HG03565 (cell line): Measurements from ENCODE around the gene CRTC1.
"Not testable (repeated sequence)": the region's sequence is repeated elsewhere in the genome, so short reads cannot be mapped to it uniquely, and the experiment has no call there.

ENCODE experiments used
- ATAC-seq: cut with Tn5 transposase; IDR thresholded peaks from one replicate; pipeline ENCODE4 v1.9.1; 2021; ENCODE audit warnings: mild to moderate bottlenecking, moderate library complexity; ENCODE audit not compliant: unreplicated experiment

CRTC1 gene

DNA sequence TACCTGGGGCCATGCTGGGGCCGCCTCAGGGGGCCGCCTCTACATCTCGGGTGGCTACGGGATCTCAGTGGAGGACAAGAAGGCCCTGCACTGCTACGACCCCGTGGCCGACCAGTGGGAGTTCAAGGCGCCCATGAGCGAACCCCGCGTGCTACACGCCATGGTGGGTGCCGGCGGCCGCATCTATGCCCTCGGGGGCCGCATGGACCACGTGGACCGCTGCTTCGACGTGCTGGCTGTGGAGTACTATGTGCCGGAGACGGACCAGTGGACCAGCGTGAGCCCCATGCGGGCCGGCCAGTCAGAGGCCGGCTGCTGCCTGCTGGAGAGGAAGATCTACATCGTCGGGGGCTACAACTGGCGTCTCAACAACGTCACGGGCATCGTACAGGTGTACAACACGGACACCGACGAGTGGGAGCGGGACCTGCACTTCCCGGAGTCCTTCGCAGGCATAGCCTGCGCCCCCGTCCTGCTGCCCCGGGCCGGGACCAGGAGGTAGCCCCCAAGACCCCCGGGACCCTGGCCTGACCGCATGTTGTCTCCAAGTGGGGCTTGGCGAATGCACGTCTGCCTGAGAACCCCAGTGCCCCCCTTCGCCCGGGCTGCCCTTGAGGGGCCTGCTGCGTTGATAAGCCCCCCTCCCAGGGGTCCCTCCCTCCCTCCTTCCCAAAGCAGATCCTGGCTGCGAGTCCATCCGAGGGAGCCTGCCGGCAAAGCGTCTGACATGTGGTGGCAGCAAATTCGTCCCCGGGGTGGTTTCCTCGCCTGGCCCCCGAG, 14.5 kb upstream of the CRTC1 start:
- ATAC-seq: no peak

DNA sequence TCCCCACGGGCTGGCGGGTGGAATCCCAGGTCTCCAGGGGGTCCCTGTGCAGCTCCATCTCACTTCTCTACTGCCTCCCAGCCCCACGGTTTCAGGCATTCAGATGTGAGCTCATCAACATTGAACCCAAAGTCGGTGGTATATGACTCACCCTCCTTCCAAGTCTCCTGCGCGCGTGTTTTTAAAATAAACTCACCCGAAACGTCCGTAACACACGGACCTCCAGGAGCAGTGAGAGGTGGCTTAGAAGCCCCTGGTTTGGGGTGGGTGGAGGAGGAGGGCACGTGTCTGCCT, 14.0 kb upstream of the CRTC1 start:
- ATAC-seq: no peak

DNA sequence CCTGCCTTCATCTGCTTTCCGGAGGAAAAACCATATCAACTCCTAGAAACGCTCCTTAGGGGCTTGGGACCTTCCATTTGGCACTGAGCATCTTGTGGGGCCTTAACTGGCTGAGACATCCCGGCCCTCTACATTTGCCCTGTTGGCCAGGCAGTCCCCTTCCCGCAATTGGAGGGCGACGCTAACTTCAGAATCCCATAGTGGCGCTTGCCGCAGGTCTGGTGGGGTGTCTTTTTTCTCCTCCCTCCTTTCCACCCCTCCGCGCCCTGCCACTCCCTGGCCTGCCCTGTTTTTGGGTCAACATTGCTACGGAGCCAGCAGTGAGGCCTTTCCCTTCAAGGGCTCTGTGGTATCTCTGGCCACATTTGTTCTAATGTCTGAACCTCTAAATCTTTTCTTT, 13.6 kb upstream of the CRTC1 start:
- ATAC-seq: no peak

DNA sequence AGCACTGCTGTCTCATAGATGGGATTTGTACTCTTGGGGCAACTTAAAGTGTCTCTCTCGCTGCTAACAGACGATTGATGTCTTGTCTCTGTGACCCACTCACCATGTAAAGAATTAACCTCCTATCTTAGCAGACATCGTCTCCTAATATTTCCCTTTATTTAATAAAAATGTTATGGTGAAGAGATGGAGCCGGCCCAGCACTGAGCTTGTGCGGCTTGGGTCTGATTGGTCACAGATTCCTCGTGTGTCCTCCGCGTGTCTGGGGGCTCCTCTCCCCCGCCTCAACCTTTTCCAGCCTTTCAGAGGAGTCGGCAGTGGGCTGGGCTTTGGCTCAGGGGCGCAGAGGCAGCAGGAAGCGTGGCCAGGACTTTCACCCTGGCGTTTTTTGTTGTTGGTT, 13.2 kb upstream of the CRTC1 start:
- ATAC-seq: no peak

DNA sequence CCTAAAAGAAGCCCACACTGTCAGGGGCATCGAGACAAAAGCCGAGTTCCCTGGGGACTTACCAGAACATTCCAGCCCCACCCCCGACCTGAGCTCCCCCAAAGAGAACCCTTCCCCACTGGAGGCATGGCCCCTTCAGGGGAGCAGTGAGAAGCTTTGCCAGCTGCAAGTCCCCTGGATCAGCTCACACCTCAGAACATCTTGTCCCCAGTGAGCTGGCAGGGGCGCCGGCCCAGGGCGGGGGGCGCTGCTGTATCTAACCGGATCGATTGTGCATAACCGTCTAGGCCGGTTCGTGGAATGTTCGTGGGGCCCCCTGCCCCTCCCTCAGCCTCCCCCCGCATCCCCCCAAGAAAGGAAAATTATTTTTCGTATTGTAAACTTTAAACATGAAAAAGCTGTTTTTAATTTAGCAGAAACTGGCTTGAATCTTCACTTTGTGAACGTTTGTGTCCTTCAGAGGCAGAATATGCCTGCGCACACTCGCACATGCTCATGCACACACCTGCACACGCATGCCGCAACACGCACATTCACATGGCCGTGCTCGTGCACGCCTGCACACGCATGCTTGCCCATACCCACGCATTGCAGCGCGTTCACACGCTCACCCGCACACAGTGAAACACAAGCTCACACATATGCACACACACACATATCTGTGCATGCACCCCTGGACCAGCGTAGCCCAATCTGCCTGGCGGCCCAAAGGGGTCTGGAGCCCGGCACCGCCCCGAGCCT, 12.0 kb upstream of the CRTC1 start:
- ATAC-seq: no peak

DNA sequence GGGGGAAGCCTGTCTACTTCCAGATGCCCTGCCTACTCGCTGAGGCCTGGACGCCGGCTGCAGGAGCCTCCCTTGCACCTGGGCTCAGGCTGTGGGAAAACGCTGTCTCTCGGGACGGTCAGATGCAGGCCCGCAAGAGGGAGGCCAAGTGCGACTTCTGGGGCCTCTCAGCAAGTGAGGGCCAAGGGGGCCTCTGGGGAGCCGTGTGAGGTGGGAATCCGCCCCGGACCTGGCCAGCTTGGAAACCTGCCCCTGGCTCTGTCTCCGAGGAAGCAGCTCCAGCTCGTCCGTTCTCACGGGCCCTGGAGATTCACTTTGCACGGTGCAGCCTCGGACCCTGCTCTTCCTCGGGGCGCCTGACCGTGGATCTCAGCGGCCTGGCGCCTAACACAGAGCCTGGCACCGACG, 11.4 kb upstream of the CRTC1 start:
- no peak for ATAC-seq

DNA sequence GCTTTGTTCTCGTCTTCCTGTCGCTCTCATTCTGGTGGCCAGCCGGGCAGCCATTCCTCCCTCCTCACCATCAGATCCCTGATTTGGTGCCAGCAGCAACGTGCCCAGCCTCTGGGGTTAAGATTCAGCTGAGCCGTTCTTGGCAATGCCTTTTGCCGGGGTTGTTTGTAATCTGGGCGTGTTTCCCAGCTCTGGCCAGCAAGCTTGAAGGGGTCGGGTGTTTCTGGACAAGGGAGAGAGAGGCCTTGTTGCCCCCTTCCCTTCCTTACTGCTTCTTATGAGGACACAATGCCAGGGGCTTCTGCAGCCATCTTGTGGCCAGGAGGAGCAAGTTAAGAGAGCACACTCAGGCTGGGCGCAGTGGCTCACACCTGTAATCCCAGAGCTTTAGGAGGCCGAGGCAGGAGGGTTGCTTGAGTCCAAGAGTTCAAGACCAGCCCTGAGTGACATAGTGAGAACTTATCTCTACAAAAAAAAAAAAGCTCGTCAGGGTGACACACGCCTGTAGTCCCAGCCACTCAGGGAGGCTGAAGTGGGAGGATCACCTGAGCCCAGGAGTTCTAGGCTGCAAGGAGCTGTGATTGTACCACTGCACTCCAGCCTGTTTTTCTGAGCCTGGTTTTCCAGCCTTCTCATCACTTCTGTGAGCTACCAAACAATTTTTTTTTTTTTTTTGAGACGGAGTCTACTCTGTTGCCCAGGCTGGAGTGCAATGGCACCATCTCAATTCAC, 10.7 kb upstream of the CRTC1 start:
- ATAC-seq: no peak

DNA sequence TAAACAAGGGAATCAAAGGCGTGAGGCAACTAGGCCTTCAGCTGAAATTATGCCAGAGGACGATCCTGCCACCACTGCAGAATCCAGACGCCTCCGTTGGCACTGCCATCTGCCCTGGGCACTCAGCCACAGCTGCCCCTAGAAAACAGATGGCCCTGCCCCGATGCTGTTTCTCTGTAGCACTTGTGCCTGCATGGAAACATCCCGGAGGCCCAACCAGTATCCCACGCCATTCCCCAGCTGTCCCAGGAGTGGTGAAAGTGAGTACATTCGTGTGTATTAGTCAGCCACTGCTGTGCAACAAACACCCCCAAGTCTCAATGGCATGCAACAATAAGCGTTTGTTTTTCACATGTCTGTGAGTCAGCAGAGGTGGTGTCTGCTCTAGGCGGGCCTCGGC, 8.9 kb upstream of the CRTC1 start:
- ATAC-seq: no peak

DNA sequence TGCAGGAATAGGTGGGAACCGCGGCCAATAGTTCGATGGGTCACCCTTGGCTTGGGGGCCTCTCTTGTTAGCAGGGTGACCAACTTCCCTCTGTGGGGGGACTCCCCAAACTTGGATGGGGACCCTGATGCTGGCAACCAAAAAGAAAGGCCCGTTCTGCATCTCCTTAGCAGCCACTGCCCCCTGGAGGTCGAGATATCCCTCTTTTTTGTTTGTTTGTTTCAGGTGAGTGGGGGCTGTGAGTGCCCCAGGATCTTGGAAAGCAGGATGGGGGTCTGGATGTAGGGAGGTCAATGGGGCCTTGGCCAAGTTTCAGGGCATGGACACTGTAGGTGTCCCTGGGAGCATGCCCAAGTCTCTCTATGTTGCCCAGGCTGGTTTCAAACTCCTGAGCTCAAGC, 7.7 kb upstream of the CRTC1 start:
- no peak for ATAC-seq

DNA sequence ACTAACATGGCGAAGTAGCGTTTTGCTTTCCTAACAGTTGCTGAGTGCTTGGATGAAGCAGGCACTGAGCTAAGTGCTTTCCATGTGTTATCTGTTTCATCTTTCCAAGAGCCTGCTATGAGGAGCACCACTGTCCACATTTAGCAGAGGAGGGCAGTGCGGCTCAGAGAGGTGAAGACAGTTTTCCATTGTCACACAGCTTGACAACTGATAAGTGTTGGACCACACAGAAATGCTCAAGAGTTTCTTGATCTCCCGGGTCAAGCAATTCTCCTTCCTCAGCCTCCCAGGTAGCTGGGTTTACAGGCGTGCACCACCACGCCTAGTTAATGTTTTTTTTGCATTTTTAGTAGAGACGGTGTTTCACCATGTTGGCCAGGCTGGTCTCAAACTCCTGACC, 6.8 kb upstream of the CRTC1 start:
- ATAC-seq: no peak

DNA sequence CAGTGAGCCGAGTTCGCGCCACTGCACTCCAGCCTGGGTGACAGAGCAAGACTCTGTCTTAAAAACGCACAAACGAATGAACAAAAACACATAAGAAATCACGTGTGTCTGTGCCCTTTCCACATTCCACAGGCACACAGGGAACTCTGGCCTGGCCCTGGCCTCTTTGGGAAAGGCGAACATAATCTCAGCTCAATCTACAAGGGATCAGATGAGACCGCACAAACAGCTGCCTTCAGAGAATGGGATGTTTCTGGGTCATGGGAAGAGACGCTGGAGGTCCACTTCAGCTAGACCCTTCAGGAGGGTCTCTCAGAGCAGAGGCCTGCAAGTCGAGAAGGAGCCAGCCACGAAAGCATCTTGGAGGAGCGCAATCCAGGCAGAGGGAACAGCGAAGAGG, 6.3 kb upstream of the CRTC1 start:
- ATAC-seq: no peak

DNA sequence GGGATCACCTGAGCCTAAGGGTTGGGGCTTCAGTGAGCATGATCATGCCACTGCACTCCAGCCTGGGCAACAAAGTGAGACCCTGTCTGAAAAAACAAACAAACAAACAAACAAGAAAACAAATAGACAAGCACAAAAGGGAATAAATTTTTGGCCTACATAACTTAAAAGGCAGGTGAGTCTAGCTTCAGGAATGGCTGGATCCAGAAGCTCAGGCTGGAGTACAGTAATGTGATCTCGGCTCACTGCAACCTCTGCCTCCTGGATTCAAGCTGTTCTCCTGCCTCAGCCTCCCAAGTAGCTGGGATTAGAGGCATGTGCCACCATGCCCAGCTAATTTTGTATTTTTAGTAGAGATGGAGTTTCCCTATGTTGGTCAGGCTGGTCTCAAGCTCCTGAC, 3.3 kb upstream of the CRTC1 start:
- not testable (repeated sequence) for ATAC-seq

DNA sequence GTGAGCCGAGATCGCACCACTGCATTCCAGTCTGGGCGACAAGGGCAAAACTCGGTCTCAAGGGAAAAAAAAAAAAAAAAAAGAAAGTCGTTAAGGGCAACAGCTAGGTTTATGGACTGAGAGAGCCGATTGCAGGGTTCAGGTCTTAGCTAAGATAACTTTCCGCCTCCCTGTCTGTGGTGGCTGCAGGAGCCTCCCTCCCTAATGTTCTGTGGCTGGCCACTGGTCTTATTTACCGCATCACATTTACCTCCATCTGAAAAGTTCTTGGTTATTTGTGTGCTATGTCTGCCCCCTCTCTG, 722 bp upstream of the CRTC1 start:
- ATAC-seq: no peak

DNA sequence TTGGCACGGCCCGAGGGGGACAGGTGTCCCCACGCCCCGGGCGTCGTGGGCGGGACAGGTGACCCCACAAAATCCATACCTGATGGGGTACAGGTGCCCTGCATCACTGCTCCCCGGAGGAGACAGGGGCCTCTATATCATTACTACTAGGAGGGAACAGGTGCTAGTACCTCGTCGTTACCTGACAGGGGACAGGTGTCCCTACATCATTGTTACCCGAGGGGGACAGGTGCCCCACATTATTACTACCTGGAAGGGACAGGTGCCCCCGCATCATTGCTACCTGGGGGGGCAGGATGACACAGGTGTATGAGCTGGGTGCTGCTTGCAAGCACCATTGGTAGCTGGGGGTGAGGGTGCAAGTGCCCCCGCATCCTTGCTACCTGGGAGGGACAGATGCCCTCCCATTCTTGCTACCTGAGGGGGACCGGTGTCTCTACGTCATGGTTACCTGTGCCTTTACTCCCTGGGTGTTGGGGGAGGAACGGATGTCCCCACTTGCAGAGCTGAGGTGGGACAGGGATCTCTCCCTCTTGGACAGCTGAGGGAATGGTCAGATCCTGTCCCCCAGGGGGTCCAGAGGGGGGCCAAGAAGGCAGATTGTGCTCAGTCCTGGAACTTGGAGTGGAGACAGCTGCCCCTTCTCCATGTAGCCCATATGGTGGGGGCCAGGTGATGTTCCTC, 620 bp downstream of the CRTC1 start:
- no peak for ATAC-seq

DNA sequence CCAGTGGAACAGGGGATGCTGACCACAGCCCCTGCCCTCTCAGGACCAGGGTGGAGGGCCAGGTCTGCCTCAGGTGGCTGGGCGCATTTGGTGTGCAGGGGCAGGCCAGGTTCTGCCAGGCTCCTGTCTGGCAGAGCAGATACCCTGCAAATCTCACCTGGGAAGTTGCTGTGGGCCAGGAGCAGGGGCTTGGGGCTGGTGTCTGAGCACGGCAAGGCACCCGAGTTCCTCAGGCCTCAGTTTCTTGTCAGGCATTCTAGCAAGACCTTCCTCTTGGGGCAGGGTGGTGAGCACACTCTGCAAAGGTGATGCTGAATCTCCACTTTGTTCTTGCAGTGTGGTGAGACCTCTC, 1.1 kb downstream of the CRTC1 start:
- ATAC-seq: no peak

DNA sequence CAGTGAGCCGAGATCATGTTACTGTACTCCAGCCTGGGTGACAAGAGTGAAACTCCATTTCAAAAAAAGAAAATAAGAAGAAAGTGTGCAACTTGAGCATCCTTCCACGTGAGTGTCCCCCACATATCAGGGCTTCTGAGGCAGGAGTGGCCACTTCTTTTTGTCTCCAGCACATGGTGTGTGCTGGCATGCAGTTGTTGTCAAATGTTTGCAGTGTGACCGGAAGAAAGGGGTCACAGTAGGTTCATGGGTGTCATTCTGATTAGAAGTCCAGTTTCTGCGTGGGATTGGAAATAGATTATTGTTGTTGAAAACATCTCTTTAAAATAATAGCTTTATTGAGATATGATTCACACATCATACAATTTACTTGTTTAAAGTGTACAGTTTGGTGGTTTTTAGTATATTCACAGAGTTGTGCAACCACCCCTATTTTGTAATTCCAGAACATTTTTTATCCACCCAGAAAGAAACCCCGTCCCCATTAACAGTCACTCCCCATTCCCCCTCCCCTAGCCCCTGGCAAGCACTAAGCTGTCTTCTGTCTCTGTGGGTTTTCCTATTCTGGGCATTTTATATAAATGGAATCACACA, 2.2 kb downstream of the CRTC1 start:
- no peak for ATAC-seq

DNA sequence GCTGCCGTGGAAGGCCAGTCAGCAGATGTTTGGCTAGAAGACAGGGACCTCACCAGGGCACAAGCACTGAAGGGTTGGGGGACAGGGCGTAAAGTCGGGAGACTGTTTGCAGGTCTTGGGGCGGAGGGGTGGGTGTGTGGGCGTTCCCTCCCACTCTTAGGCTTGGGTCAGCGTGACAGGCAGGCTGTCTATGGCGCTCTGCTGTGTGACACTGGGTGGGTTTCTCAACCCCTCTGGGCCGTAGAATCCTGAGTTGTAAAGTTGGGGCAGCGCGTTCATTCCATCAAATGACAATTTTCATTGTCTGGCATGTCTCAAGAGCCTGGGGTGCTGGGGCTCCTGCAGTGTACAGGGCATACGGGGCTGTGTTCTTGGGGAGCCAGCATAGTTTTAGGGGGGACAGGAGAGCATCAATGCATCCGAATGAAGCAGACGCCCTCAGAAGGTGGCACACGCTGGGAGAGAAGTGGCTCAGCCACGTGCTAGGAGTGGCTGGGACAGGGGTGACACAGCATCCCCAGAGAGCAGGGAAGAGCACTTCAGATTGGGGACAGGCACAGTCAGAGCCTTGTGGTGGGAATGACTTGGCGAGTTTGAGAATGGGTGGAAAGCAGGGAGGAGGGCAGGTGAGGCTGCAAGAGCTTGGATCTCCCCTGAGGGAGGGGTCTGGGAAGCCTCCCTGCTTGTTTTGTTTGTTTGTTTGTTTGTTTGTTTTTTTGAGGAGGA, 4.4 kb downstream of the CRTC1 start:
- ATAC-seq: no peak

DNA sequence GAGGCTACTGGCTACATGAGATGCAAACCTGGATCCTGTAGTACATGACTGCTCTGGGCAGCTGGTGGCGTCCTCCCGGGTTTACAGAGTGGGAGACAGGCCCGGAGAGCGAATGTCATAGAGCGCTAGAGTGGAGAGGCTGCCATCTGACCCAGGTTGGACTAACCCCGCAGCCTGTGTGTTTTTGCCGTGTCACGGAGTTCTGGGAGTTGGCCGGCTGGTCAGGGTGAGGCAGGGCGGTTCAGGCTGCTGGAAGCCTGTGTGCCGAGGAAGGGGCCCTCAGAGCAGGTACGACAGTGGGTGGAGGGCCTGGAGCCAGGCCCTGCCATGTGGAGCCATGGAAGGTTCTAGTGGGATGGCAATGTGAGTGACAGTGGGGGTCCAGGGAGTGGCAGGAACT, 12.5 kb downstream of the CRTC1 start:
- ATAC-seq: no peak

DNA sequence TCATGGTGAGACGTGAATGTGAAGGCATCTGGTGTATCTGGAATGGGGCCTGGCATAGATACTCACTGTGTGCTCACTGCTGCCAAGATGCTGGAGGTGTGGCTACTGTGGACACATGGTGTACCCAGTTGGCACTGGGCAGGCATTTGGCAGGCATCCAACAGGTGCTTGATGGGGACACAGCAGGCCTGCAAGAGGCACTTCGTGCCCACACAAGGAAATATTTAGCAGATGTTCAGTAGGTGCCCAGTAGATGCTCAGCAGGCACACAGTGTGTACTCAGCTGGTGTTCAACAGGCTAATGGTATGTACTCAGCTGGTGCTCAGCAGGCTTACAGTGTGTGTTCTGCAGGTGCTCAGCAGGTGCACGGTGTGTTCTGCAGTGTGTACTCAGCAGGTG, 14.2 kb downstream of the CRTC1 start:
- no peak for ATAC-seq

DNA sequence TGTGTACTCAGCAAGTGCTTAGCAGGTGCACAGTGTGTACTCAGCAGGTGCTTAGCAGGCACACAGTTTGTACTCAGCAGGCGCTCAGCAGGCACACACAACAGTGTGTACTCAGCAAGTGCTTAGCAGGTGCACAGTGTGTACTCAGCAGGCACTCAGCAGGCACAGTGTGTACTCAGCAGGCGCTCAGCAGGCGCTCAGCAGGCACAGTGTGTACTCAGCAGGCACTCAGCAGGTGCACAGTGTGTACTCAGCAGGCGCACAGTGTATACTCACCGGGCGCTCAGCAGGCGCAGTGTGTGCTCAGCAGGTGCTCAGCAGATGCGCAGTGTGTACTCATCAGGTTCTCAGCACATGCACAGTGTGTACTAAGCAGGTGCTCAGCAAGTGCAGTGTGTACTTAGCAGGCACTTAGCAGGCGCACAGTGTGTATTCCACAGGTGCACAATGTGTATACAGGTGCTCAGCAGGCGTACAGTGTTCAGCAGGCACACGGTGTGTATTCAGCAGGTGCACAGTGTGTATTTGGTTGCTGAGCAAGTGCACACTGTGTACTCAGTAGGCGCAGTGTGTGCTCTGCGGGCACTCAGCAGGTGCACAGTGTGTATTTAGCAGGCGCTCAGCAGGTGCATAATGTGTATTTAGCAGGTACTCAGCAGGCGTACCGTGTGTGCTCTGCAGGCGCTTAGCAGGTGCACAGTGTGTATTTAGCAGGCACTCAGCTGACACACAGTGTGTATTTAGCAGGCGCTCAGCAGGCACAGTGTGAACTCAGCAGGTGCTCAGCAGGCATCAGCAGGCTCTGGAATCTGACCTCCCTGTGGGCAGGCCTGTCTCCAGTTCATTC, 15.1 kb downstream of the CRTC1 start:
- no peak for ATAC-seq
